Colonic mucosa (tissue), 4 donors: Measurements from ENCODE around the gene MSANTD2. TPM values are rescaled to one million over a fixed set of nuclear protein-coding genes. Genes with fewer than 3 reads are reported as not detected.

Experiments
- DNase-seq: peaks from one replicate; pipeline ENCODE4 v3.0.0-alpha.2; 2020
- H3K27ac ChIP-seq: fragments of 200-600 bp; one replicate; pipeline ENCODE4 v1.8.0; 2021
- H3K27me3 ChIP-seq: fragments of 200-600 bp; one replicate; pipeline ENCODE4 v1.8.0; 2021
- H3K36me3 ChIP-seq: fragments of 200-600 bp; one replicate; pipeline ENCODE4 v1.8.0; 2021
- H3K4me1 ChIP-seq: fragments of 200-600 bp; one replicate; pipeline ENCODE4 v1.8.0; 2021; ENCODE audit warnings: mild to moderate bottlenecking
- H3K4me3 ChIP-seq: fragments of 200-600 bp; one replicate; pipeline ENCODE4 v1.8.0; 2021
- H3K9ac ChIP-seq, 2 donors: one replicate each; pipeline ENCODE4 v1.7.0; 2013; ENCODE audit warnings: control low read depth in 2 of 2, low read depth in 2 of 2, low read length in 2 of 2
- H3K9me3 ChIP-seq: fragments of 200-600 bp; one replicate; pipeline ENCODE4 v1.8.0; 2021
- intact Hi-C: fragments of 100-400 bp; cut with DNase I; formaldehyde crosslinking; loops from one replicate; pipeline ENCODE4 v1.14.1; 2022
- total RNA-seq, 2 donors: library from RNA; stranded (reverse); fragmentation: NEBNext Ultra II Directional in 1 of 2; extraction: Animal tissue kit (Norgen Biotek cat#: 25700) in 1 of 2; gene quantifications; one replicate each; pipeline ENCODE4 v1.2.1, GENCODE V29; 2021
- TF ChIP-seq, protein P1 (sequence below): fragments of 200-600 bp; IDR thresholded peaks from one replicate; pipeline ENCODE4 v1.8.0; 2022; ENCODE audit warnings: antibody characterized with exemption, mild to moderate bottlenecking
- donor health status: healthy.
- donor health status: DM: no; HTN: no; CAD: no.
- donor health status: DM: no; HTN: no; CAD: no.

MSANTD2 gene
- total RNA-seq, 2 donors from 2014 or later: 7.0 to 12.7 TPM

DNA sequence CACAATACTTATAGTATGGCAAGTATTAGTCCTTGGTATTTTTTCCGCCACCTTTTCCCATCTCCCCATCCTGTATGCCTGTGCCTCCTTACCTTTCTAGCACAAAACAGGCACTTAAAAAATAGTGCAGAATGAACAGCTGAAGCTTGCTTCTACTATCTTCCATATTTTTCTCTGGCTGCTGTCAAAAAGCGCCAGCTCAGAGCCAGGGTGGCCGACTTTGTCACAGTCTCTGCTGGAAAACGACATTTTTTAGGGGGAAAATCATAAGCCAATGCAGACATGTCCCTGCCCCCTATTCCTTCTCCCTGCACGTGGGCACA, 38.6 kb upstream of the MSANTD2 start:
- no peak overlapping the region for H3K4me3 ChIP-seq
- no peaks in the 10 kb centered on the region for H3K36me3 ChIP-seq
- H3K9me3 ChIP-seq: no peaks in the 10 kb centered on the region
- peaks cover 11% of the 10 kb centered on the region for H3K4me1 ChIP-seq
- DNase-seq: no peak
- peaks cover 62% of the 10 kb centered on the region for H3K27me3 ChIP-seq
- no peak overlapping the region for H3K9ac ChIP-seq
- no peak overlapping the region for H3K27ac ChIP-seq
- intact Hi-C loops: loop anchor here (5.0 to 10.0 kb wide), 3 partner anchors 36 to 196 kb away; partner anchors contain the start of genes ESAM and MSANTD2
- TF ChIP-seq, protein P1, sequence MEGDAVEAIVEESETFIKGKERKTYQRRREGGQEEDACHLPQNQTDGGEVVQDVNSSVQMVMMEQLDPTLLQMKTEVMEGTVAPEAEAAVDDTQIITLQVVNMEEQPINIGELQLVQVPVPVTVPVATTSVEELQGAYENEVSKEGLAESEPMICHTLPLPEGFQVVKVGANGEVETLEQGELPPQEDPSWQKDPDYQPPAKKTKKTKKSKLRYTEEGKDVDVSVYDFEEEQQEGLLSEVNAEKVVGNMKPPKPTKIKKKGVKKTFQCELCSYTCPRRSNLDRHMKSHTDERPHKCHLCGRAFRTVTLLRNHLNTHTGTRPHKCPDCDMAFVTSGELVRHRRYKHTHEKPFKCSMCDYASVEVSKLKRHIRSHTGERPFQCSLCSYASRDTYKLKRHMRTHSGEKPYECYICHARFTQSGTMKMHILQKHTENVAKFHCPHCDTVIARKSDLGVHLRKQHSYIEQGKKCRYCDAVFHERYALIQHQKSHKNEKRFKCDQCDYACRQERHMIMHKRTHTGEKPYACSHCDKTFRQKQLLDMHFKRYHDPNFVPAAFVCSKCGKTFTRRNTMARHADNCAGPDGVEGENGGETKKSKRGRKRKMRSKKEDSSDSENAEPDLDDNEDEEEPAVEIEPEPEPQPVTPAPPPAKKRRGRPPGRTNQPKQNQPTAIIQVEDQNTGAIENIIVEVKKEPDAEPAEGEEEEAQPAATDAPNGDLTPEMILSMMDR: no peak

DNA sequence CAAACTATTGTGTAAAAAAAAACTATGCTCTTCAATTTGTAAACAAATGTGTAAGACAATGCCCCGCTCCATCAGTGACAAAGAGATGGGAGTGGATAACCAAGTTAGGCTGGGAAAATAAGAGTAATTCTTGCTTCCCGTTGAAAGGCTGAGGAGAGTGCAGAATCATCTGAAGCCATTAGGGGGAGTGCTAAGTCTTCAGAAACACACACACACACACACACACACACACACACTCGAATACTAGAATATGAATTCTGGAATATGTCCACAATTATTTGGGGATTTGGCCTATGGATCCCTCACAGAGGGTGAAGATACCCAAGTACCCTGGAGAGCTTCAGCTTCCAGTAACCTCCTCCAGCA, 37.3 kb upstream of the MSANTD2 start:
- H3K9ac ChIP-seq: no peak overlapping the region
- TF ChIP-seq, protein P1: no peak
- DNase-seq: peak; percentile 30
- peaks cover 11% of the 10 kb centered on the region for H3K4me1 ChIP-seq
- peaks cover 49% of the 10 kb centered on the region for H3K27me3 ChIP-seq
- H3K4me3 ChIP-seq: no peak overlapping the region
- no peaks in the 10 kb centered on the region for H3K9me3 ChIP-seq
- no peak overlapping the region for H3K27ac ChIP-seq
- intact Hi-C loops: loop anchor here (2.0 to 10.0 kb wide), 4 partner anchors 35 to 195 kb away; partner anchors contain the start of genes ESAM and MSANTD2
- H3K36me3 ChIP-seq: no peaks in the 10 kb centered on the region

DNA sequence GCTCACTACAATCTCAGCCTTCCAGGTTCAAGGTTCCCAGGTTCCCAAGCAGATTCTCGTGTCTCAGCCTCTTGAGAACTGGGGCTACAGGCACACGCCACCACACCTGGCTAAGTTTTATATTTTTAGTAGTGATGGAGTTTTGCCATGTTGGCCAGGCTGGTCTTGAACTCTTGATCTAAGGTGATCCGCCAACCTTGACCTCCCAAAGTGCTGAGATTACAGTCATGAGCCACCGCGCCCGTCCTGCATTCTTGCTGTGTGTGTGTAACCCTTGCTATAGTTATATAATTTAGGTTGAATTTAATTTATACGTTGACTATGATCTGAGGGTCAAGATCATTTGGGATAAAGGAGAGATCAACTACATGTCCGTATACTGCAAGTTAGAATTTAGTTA, 35.7 kb upstream of the MSANTD2 start:
- TF ChIP-seq, protein P1: no peak
- Histone ChIP-seq H3K4me1 (peaks cover 11% of the 10 kb centered on the region), H3K36me3 (no peaks in the 10 kb centered on the region), H3K9me3 (no peaks in the 10 kb centered on the region), H3K27ac (no peak overlapping the region), H3K9ac (no peak overlapping the region), H3K27me3 (peaks cover 35% of the 10 kb centered on the region), H3K4me3 (no peak overlapping the region)
- no peak for DNase-seq
- intact Hi-C loops: loop anchor here (2.0 to 10.0 kb wide), 4 partner anchors 34 to 194 kb away; partner anchors contain the start of genes ESAM and MSANTD2

DNA sequence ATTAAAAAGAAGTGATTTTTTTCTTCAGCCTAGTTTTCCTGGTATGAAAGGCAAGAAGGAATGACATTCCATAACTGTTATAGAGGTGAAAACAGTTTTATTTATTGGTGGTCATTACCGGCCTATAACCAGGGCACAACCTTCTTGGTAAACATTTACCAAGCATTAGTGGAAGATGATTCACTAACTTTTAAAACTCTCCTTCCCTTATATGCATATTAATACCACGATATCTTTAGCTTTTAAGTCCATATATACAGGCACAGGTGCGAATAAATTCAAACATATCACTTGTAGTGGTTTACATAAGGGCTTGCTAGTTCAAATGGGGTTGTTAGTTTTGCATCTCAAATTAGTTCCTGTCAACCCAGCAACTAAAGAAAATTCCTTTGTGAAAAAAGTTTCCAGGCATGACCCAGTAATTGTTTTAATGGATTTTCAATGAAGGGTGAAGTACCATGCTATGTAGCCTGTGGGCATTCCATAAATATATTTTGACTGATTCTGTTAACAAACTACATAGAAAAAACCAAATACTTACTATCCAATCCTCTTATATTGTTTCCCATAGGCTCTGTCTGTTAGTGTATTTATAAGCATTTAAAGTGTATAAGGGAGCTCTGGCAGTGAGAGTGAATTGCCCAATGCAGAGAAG, 34.4 kb upstream of the MSANTD2 start:
- no peak for DNase-seq
- Histone ChIP-seq H3K27ac (no peak overlapping the region), H3K27me3 (peaks cover 22% of the 10 kb centered on the region), H3K4me3 (no peak overlapping the region), H3K9me3 (no peaks in the 10 kb centered on the region), H3K9ac (no peak overlapping the region), H3K4me1 (peaks cover 7% of the 10 kb centered on the region), H3K36me3 (no peaks in the 10 kb centered on the region)
- intact Hi-C loops: loop anchor here (5.0 to 10.0 kb wide), 3 partner anchors 32 to 192 kb away; partner anchors contain the start of genes ESAM and MSANTD2
- TF ChIP-seq, protein P1: no peak

DNA sequence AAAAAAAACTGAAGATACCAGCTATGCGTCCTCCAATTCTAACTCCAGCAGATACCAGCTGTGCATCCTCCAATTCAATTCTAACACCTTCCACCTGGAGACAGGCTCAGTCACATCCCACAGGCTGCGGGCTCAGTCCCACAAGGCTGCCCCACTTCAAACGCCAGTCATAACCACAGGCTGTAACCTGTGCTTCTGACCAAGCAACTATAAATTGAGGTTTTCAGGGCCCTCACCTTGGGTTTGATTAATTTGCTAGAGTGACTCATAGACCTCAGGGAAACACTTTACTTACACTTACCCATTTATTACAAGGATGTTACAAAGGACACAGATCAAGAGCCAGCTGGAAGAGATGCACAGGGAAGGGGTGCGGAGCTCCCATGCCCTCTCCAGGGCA, 32.4 kb upstream of the MSANTD2 start:
- H3K4me1 ChIP-seq: no peaks in the 10 kb centered on the region
- no peak overlapping the region for H3K4me3 ChIP-seq
- H3K9me3 ChIP-seq: no peaks in the 10 kb centered on the region
- no peak for DNase-seq
- intact Hi-C loops: loop anchor here (10.0 kb wide), 1 partner anchor 68 kb away; the partner anchor contains the start of gene ESAM
- H3K27me3 ChIP-seq: peaks cover 3% of the 10 kb centered on the region
- H3K9ac ChIP-seq: no peak overlapping the region
- H3K27ac ChIP-seq: no peak overlapping the region
- TF ChIP-seq, protein P1: no peak
- no peaks in the 10 kb centered on the region for H3K36me3 ChIP-seq
